ENCODE results near the gene ZNF407. TPM values are rescaled to one million over a fixed set of nuclear protein-coding genes. Genes with fewer than 3 reads are reported as not detected.

ZNF407 gene
- total RNA-seq, 6 experiments from 2014 or later = 4.3 to 8.0 (median 5.7) TPM

DNA sequence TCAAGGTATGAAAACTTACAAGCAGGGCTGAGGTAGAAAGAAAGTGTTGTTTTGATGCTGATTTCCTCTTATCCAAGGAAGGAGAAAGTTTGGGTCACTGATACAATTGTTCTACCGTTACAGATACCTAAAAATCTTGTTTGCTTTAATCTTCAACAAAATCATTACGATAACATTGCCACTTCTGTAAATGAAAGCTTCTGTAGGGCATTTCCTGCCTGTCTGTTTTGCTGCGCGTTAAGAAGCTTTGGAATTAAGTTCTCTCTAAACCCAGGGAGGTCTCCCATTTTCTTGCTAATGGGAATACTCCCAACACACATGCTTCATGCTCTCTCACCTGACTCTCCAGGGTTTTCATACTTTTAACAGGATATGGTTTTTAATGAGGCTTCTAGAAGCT lies 352.8 kb downstream of the ZNF407 start:
- no peak for ATAC-seq

DNA sequence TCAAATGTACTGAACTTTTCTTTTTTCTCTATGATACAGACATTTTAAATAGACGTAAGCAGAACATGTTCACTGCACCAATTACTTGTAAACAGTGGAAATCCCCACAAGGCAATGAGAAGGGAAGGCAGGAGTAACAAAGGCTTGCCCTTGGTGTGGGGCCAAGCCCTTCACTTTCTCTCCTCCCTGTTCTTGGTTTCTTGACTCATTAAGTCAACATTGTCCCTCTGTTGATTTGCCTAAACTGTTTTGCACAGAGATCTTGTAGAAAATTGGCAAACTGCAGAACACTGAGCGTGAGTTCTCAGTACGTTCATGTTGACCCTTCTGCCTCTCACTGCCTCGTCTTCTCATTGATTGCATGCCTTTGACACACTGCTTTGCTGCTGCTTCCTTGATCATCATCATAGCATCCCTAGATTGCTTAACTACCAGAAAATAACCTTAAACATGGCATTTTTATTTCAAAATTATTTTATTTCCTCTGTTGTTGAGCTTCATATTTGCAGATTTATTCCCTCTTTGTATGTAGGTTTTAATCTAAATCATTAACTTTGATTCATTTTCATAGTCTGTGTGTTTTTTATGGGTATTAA lies 353.6 kb downstream of the ZNF407 start:
- intact Hi-C loops (cut with DNase I) = no loop called here
- Histone ChIP-seq H3K36me3 (no peaks in the 10 kb centered on the region), H3K27ac (no peak overlapping the region), H3K4me1 (no peaks in the 10 kb centered on the region), H3K4me3 (no peak overlapping the region), H3K27me3 (no peaks in the 10 kb centered on the region), H3K9me3 (no peaks in the 10 kb centered on the region)
- 82% methylated on average over 4 of the region's 4 CpGs for WGBS (ENCODE audit: insufficient coverage, low coverage, low lambda C conversion rate, missing lambda C conversion rate)
- peak in 3 of 4 donors; percentile 28 to 79 (median 32) for ATAC-seq
- DNase-seq = no peak
- TF ChIP-seq, protein P1, sequence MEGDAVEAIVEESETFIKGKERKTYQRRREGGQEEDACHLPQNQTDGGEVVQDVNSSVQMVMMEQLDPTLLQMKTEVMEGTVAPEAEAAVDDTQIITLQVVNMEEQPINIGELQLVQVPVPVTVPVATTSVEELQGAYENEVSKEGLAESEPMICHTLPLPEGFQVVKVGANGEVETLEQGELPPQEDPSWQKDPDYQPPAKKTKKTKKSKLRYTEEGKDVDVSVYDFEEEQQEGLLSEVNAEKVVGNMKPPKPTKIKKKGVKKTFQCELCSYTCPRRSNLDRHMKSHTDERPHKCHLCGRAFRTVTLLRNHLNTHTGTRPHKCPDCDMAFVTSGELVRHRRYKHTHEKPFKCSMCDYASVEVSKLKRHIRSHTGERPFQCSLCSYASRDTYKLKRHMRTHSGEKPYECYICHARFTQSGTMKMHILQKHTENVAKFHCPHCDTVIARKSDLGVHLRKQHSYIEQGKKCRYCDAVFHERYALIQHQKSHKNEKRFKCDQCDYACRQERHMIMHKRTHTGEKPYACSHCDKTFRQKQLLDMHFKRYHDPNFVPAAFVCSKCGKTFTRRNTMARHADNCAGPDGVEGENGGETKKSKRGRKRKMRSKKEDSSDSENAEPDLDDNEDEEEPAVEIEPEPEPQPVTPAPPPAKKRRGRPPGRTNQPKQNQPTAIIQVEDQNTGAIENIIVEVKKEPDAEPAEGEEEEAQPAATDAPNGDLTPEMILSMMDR (IDR thresholded peaks at IDR 0.05) = no peak
- TF ChIP-seq POLR2A (IDR thresholded peaks at IDR 0.05) = no peak

More for the DNA sequence above, 352.8 kb downstream of the ZNF407 start:
- Histone ChIP-seq H3K4me1 (no peaks in the 10 kb centered on the region), H3K4me3 (no peak overlapping the region), H3K9me3 (no peaks in the 10 kb centered on the region), H3K27me3 (no peaks in the 10 kb centered on the region), H3K27ac (no peak overlapping the region), H3K36me3 (no peaks in the 10 kb centered on the region)
- no peak for DNase-seq
- 69% methylated on average over 4 of the region's 4 CpGs for WGBS (ENCODE audit: insufficient coverage, low coverage, low lambda C conversion rate, missing lambda C conversion rate)
- intact Hi-C loops (cut with DNase I) = no loop called here
- TF ChIP-seq, protein P1 (IDR thresholded peaks at IDR 0.05) = no peak
- no peak for TF ChIP-seq POLR2A (IDR thresholded peaks at IDR 0.05)

DNA sequence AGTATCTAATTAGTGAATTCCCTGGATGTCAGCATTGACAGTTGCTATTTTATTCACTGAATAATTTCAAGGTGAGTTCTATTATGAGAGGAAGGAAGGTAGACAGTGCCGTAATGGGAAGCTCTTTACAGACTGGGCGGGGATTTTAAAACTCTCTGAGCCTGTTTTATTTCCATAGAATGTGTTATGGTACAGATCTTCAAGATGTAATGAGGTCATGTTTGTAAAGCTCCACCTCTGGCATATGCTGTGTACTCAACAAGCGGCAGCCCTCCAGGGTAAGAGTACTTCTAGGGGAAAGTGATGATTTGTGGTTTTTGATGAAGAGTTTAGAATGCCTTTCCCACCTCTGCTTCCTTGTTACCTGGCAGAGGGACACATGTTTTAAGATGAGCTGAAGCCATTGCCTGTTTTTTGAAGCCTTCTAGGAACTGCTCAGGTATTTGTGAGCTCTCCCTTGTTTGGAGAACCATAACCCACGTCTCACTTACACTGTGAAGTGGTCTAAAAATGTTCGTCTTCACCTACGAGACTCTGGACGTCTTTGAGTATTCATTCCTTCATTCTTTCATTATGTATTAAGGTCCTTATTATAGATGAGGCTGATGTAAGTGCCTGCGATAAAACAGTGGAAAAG lies 360.0 kb downstream of the ZNF407 start:
- H3K9me3 ChIP-seq = no peaks in the 10 kb centered on the region
- intact Hi-C loops (cut with DNase I) = no loop called here
- no peaks in the 10 kb centered on the region for H3K4me1 ChIP-seq
- TF ChIP-seq, protein P1 (IDR thresholded peaks at IDR 0.05) = no peak
- no peak for TF ChIP-seq POLR2A (IDR thresholded peaks at IDR 0.05)
- WGBS (ENCODE audit: insufficient coverage, low coverage, low lambda C conversion rate, missing lambda C conversion rate) = 96% methylated on average over 8 of the region's 8 CpGs
- no peak overlapping the region for H3K27ac ChIP-seq
- H3K4me3 ChIP-seq = no peak overlapping the region
- peaks cover 0 to 2% (median 0%) of the 10 kb centered on the region in 4 donors for H3K36me3 ChIP-seq
- no peaks in the 10 kb centered on the region for H3K27me3 ChIP-seq
- no peak for DNase-seq
- no peak for ATAC-seq

DNA sequence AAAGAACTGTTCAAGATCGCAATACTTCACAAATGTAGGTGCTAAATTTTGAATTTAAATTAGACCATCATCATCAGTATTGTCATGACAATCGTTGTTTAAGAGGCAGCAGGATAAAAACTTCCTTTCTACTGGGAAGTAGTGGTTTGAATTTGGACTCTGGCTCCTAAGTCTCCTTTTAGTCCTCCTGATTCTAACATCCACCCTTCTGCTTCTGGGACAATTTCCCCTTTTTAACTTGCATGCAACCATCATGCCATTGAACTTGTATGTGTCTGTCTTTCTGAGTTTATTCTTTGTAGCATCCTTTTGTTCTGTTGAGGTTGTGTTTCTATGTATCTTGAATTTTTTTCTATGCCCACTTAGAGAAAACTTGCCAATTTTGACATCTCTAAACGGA lies 361.5 kb downstream of the ZNF407 start:
- Histone ChIP-seq H3K4me3 (no peak overlapping the region), H3K27ac (no peak overlapping the region), H3K36me3 (peaks cover 0 to 2% (median 0%) of the 10 kb centered on the region in 4 donors), H3K27me3 (no peaks in the 10 kb centered on the region), H3K9me3 (no peaks in the 10 kb centered on the region), H3K4me1 (no peaks in the 10 kb centered on the region)
- intact Hi-C loops (cut with DNase I) = no loop called here
- DNase-seq (no peak), ATAC-seq (no peak)
- TF ChIP-seq POLR2A (IDR thresholded peaks at IDR 0.05) = no peak
- TF ChIP-seq, protein P1 (IDR thresholded peaks at IDR 0.05) = no peak
- WGBS (ENCODE audit: insufficient coverage, low coverage, low lambda C conversion rate, missing lambda C conversion rate) = 84% methylated on average over 3 of the region's 3 CpGs
